Bronchial epithelial cell (primary cell): ENCODE data around the gene WNT6. TPM values are rescaled to one million over a fixed set of nuclear protein-coding genes. Genes with fewer than 3 reads are reported as not detected.

Experiments used
- DNase-seq: peaks from one replicate; pipeline ENCODE4 v3.0.0-alpha.2; 2010; ENCODE audit warnings: low read depth
- FAIRE-seq: peaks from 2 replicates; lab custom pipeline; 2011; peaks lifted over from hg19 to GRCh38; lab: Jason Lieb, UNC
- H3K27me3 ChIP-seq: 2 replicates; pipeline ENCODE4 v1.5.1; 2011; ENCODE audit warnings: low read length; ENCODE audit not compliant: control insufficient read depth, insufficient read depth
- H3K36me3 ChIP-seq: 2 replicates; pipeline ENCODE4 v1.5.1; 2011; ENCODE audit warnings: low read length; ENCODE audit not compliant: control insufficient read depth, insufficient read depth
- H3K4me3 ChIP-seq: 2 replicates; pipeline ENCODE4 v1.5.1; 2011; ENCODE audit warnings: mild to moderate bottlenecking, low read depth, low read length, control low read depth
- total RNA-seq: library from RNA; depleted of rRNA; stranded (reverse); fragments of >200 nt; gene quantifications from 2 replicates; pipeline ENCODE4 v1.2.1, GENCODE V29; 2014
- TF ChIP-seq, protein P1 (sequence below): IDR thresholded peaks from 2 replicates; pipeline ENCODE4 v1.5.1; 2011; ENCODE audit warnings: mild to moderate bottlenecking, moderate library complexity, low read length, control low read depth, inconsistent platforms; ENCODE audit not compliant: insufficient read depth, severe bottlenecking

WNT6 gene
- total RNA-seq, 1 donor from 2014 or later = not detected

DNA sequence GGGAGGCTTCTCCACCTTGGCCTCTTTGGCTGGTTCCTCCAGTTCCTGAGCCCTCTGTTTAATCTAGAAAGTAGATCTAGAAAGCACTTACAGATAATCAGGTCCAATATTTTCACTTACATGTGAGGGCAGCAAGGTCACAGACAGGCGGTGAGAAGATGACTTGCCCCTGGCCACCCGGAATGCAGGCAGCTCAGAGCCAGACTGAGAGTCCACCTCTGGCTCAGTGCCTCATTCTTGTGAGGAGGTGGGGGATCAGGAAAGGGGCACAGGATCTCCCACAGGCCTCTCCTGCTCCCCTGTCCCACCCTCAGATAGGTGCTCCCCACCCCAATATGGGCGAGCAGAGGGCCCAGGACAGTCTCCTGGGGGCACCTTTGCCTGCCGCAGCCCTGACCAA is 5.8 kb downstream of the WNT6 start:
- peaks cover 28% of the 10 kb centered on the region for H3K27me3 ChIP-seq
- H3K4me3 ChIP-seq = no peak overlapping the region
- no peaks in the 10 kb centered on the region for H3K36me3 ChIP-seq
- DNase-seq = no peak
- TF ChIP-seq, protein P1, sequence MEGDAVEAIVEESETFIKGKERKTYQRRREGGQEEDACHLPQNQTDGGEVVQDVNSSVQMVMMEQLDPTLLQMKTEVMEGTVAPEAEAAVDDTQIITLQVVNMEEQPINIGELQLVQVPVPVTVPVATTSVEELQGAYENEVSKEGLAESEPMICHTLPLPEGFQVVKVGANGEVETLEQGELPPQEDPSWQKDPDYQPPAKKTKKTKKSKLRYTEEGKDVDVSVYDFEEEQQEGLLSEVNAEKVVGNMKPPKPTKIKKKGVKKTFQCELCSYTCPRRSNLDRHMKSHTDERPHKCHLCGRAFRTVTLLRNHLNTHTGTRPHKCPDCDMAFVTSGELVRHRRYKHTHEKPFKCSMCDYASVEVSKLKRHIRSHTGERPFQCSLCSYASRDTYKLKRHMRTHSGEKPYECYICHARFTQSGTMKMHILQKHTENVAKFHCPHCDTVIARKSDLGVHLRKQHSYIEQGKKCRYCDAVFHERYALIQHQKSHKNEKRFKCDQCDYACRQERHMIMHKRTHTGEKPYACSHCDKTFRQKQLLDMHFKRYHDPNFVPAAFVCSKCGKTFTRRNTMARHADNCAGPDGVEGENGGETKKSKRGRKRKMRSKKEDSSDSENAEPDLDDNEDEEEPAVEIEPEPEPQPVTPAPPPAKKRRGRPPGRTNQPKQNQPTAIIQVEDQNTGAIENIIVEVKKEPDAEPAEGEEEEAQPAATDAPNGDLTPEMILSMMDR = no peak
- no peak for FAIRE-seq

- DNase-seq (no peak), FAIRE-seq (no peak)
- TF ChIP-seq, protein P1 = no peak
- Histone ChIP-seq H3K4me3 (no peak overlapping the region), H3K27me3 (peaks cover 22% of the 10 kb centered on the region), H3K36me3 (no peaks in the 10 kb centered on the region)
These were observed 6.4 kb downstream of the WNT6 start for GRCh38 chr2:218865999-218866398.

DNA sequence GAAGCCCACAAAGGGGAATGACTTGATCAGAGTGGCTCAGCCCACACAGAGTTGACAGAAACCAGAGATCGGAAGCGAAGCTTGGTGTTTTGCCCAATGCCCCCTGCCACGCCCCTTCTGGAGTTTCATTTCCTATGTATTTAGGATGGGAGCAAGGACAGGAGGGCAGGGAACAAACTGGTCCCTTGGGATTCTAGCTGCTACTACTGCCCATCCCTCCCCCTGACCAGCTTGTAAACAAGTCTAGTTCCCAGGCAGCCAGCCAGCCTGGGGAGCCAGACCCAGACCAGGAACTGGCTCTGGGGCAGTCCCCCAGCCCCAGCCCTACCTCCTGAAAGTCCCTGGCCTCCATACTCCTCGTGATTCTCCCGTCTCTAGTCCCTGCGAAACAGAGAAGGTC is 8.3 kb downstream of the WNT6 start:
- no peak for FAIRE-seq
- TF ChIP-seq, protein P1 = no peak
- peaks cover 18% of the 10 kb centered on the region for H3K27me3 ChIP-seq

GRCh38 chr2:218869064-218869463 is 9.5 kb downstream of the WNT6 start:
- Histone ChIP-seq H3K27me3 (peaks cover 16% of the 10 kb centered on the region), H3K4me3 (no peak overlapping the region), H3K36me3 (no peaks in the 10 kb centered on the region)
- TF ChIP-seq, protein P1 = no peak
- no peak for DNase-seq
- FAIRE-seq = peak; percentile 76

More for the DNA sequence above, 8.3 kb downstream of the WNT6 start:
- no peak for DNase-seq
- Histone ChIP-seq H3K36me3 (no peaks in the 10 kb centered on the region), H3K4me3 (no peak overlapping the region)

- no peak for DNase-seq
- peaks cover 21% of the 10 kb centered on the region for H3K27me3 ChIP-seq
- H3K4me3 ChIP-seq = no peak overlapping the region
- TF ChIP-seq, protein P1 = no peak
- H3K36me3 ChIP-seq = no peaks in the 10 kb centered on the region
- no peak for FAIRE-seq
These were observed 11.4 kb downstream of the WNT6 start for GRCh38 chr2:218870984-218871344.

DNA sequence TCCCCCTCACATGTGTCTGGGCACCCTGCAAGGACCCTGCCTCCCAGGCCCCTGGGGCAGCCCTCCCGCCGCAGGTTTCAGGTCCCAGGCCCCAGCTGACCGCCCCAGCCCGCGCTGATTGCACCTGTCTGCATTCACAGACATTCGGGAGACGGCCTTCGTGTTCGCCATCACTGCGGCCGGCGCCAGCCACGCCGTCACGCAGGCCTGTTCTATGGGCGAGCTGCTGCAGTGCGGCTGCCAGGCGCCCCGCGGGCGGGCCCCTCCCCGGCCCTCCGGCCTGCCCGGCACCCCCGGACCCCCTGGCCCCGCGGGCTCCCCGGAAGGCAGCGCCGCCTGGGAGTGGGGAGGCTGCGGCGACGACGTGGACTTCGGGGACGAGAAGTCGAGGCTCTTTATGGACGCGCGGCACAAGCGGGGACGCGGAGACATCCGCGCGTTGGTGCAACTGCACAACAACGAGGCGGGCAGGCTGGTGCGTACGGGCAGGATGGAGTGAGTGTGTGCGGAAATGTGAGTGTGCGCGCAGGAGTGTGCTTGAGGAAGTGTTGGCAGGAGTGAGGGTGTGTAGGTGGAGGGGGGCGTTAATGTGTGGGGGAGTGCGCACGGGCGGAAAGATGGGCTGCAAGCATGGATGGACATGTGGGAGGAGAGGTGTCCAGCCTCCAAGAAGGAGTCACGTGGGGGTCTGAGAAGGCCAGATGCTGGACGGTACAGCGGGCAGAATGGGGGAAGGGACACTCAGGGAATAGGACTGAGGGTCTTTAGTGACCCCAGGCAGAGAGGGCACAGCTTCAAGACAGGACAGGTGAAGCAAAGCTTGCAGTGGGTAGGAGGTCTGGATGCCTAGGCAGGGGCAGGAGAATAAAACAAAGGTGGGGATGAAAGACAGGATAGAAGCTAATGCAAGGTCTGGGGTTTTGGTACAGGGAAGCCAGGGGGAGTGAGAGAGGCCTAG is 12.0 kb downstream of the WNT6 start:
- Histone ChIP-seq H3K27me3 (peaks cover 16% of the 10 kb centered on the region), H3K4me3 (no peak overlapping the region), H3K36me3 (no peaks in the 10 kb centered on the region)
- TF ChIP-seq, protein P1 = no peak
- FAIRE-seq (no peak), DNase-seq (no peak)
